PC-3 (cell line): ENCODE data around the gene CHST9.

Experiments
- CTCF ChIP-seq: fragments of 300-600 bp; sonication (generic); conservative IDR thresholded peaks from 2 replicates; pipeline ENCODE4 v1.5.1; 2017; ENCODE audit warnings: antibody characterized with exemption, low read depth, mild to moderate bottlenecking, low read length
- EZH2 ChIP-seq: fragments of 300-600 bp; sonication (generic); IDR thresholded peaks from one replicate; pipeline ENCODE4 v1.6.1; 2017; ENCODE audit warnings: antibody characterized with exemption, mild to moderate bottlenecking, low read length; ENCODE audit not compliant: unreplicated experiment
- EZH2phosphoT487 ChIP-seq: fragments of 300-600 bp; sonication (generic); IDR thresholded peaks from 2 replicates; pipeline ENCODE4 v1.6.1; 2018; ENCODE audit warnings: mild to moderate bottlenecking, antibody characterized with exemption, low read length, borderline replicate concordance

GRCh38 chr18:27030421-27030820, 154.7 kb downstream of the CHST9 start:
- TF ChIP-seq CTCF (no peak), EZH2 (no peak), EZH2phosphoT487 (no peak)
